HAP-1 (cell line): Measurements from ENCODE around the gene RGS6.

Experiments
- DNase-seq, 2 experiments: peaks; one replicate each; pipeline ENCODE4 v3.0.0-alpha.2; 2016 to 2020; ENCODE audit warnings: low spot score in 2 of 2
- H3K27me3 ChIP-seq: fragments of 250-450 bp; sonication (Bioruptor Pico); 2 replicates; pipeline ENCODE4 v1.5.1; 2020; ENCODE audit warnings: low read depth, mild to moderate bottlenecking, moderate library complexity
- H3K36me3 ChIP-seq: fragments of 250-450 bp; sonication (Bioruptor Pico); replicated peaks from 2 replicates; pipeline ENCODE4 v1.5.1; 2020; ENCODE audit warnings: mild to moderate bottlenecking
- H3K4me1 ChIP-seq: fragments of 250-450 bp; sonication (Bioruptor Pico); 2 replicates; pipeline ENCODE4 v1.5.1; 2020; ENCODE audit warnings: mild to moderate bottlenecking
- H3K4me3 ChIP-seq: fragments of 250-450 bp; sonication (Bioruptor Pico); 2 replicates; pipeline ENCODE4 v1.5.1; 2020; ENCODE audit warnings: mild to moderate bottlenecking, moderate library complexity
- H3K9me3 ChIP-seq: fragments of 250-450 bp; sonication (Bioruptor Pico); 2 replicates; pipeline ENCODE4 v1.5.1; 2020; ENCODE audit warnings: mild to moderate bottlenecking, moderate library complexity
- in situ Hi-C: fragments of 300-500 bp; cut with MboI; formaldehyde crosslinking; loops from 3 replicates; pipeline ENCODE4 v1.14.3; 2020; ENCODE audit warnings: low sequenced_read_pairs, inconsistent platforms, mixed read lengths

RGS6 gene

GRCh38 chr14:72049462-72049861, 117.2 kb downstream of the RGS6 start:
- no peak for DNase-seq
- no peaks in the 10 kb centered on the region for H3K9me3 ChIP-seq
- no peaks in the 10 kb centered on the region for H3K36me3 ChIP-seq
- no peaks in the 10 kb centered on the region for H3K4me1 ChIP-seq
- H3K4me3 ChIP-seq: no peak overlapping the region
- H3K27me3 ChIP-seq: peaks cover 9% of the 10 kb centered on the region; the same call in 1 of the 2 replicates
- in situ Hi-C loops: no loop called here

- Histone ChIP-seq H3K36me3 (no peaks in the 10 kb centered on the region), H3K27me3 (peaks cover 9% of the 10 kb centered on the region; the same call in 1 of the 2 replicates), H3K4me1 (no peaks in the 10 kb centered on the region), H3K4me3 (no peak overlapping the region), H3K9me3 (no peaks in the 10 kb centered on the region)
- no peak for DNase-seq
- in situ Hi-C loops: no loop called here
Observed at GRCh38 chr14:72052356-72052755, 120.1 kb downstream of the RGS6 start.

- Histone ChIP-seq H3K27me3 (peaks cover 8% of the 10 kb centered on the region; the same call in 1 of the 2 replicates), H3K9me3 (no peaks in the 10 kb centered on the region), H3K4me1 (no peaks in the 10 kb centered on the region), H3K4me3 (no peak overlapping the region), H3K36me3 (no peaks in the 10 kb centered on the region)
- no peak for DNase-seq
- in situ Hi-C loops: no loop called here
Observed at GRCh38 chr14:72053651-72054050, 121.4 kb downstream of the RGS6 start.

- H3K27me3 ChIP-seq: peaks cover 8% of the 10 kb centered on the region; the same call in 1 of the 2 replicates
- no peaks in the 10 kb centered on the region for H3K4me1 ChIP-seq
- in situ Hi-C loops: no loop called here
- no peaks in the 10 kb centered on the region for H3K36me3 ChIP-seq
- no peak overlapping the region for H3K4me3 ChIP-seq
- no peaks in the 10 kb centered on the region for H3K9me3 ChIP-seq
- no peak for DNase-seq
Observed at GRCh38 chr14:72054911-72055310, 122.7 kb downstream of the RGS6 start.

- no peaks in the 10 kb centered on the region for H3K36me3 ChIP-seq
- no peaks in the 10 kb centered on the region for H3K9me3 ChIP-seq
- H3K27me3 ChIP-seq: peaks cover 4% of the 10 kb centered on the region; the same call in 1 of the 2 replicates
- DNase-seq: no peak
- no peak overlapping the region for H3K4me3 ChIP-seq
- in situ Hi-C loops: no loop called here
- H3K4me1 ChIP-seq: no peaks in the 10 kb centered on the region
Observed at GRCh38 chr14:72057701-72058285, 125.6 kb downstream of the RGS6 start.

GRCh38 chr14:72060460-72060859, 128.2 kb downstream of the RGS6 start:
- Histone ChIP-seq H3K36me3 (no peaks in the 10 kb centered on the region), H3K27me3 (no peaks in the 10 kb centered on the region), H3K4me3 (no peak overlapping the region), H3K9me3 (no peaks in the 10 kb centered on the region), H3K4me1 (no peaks in the 10 kb centered on the region)
- no peak for DNase-seq
- in situ Hi-C loops: no loop called here

GRCh38 chr14:72060917-72061316, 128.7 kb downstream of the RGS6 start:
- no peaks in the 10 kb centered on the region for H3K4me1 ChIP-seq
- in situ Hi-C loops: no loop called here
- no peaks in the 10 kb centered on the region for H3K36me3 ChIP-seq
- no peaks in the 10 kb centered on the region for H3K27me3 ChIP-seq
- DNase-seq: no peak
- H3K4me3 ChIP-seq: no peak overlapping the region
- H3K9me3 ChIP-seq: no peaks in the 10 kb centered on the region

GRCh38 chr14:72061718-72062117, 129.5 kb downstream of the RGS6 start:
- H3K4me1 ChIP-seq: no peaks in the 10 kb centered on the region
- no peaks in the 10 kb centered on the region for H3K36me3 ChIP-seq
- H3K4me3 ChIP-seq: no peak overlapping the region
- no peaks in the 10 kb centered on the region for H3K9me3 ChIP-seq
- no peak for DNase-seq
- no peaks in the 10 kb centered on the region for H3K27me3 ChIP-seq
- in situ Hi-C loops: no loop called here

- no peaks in the 10 kb centered on the region for H3K9me3 ChIP-seq
- H3K4me1 ChIP-seq: no peaks in the 10 kb centered on the region
- no peaks in the 10 kb centered on the region for H3K27me3 ChIP-seq
- no peak overlapping the region for H3K4me3 ChIP-seq
- H3K36me3 ChIP-seq: no peaks in the 10 kb centered on the region
- in situ Hi-C loops: no loop called here
- no peak for DNase-seq
Observed at GRCh38 chr14:72063761-72064282, 131.6 kb downstream of the RGS6 start.

GRCh38 chr14:72064501-72064900, 132.3 kb downstream of the RGS6 start:
- H3K9me3 ChIP-seq: no peaks in the 10 kb centered on the region
- in situ Hi-C loops: no loop called here
- no peaks in the 10 kb centered on the region for H3K4me1 ChIP-seq
- H3K27me3 ChIP-seq: no peaks in the 10 kb centered on the region
- no peak overlapping the region for H3K4me3 ChIP-seq
- no peaks in the 10 kb centered on the region for H3K36me3 ChIP-seq
- DNase-seq: no peak

- Histone ChIP-seq H3K4me1 (no peaks in the 10 kb centered on the region), H3K9me3 (no peaks in the 10 kb centered on the region), H3K4me3 (no peak overlapping the region), H3K27me3 (no peaks in the 10 kb centered on the region), H3K36me3 (no peaks in the 10 kb centered on the region)
- no peak for DNase-seq
- in situ Hi-C loops: no loop called here
Observed at GRCh38 chr14:72070458-72070857, 138.2 kb downstream of the RGS6 start.

GRCh38 chr14:72075649-72076334, 143.6 kb downstream of the RGS6 start:
- Histone ChIP-seq H3K4me3 (no peak overlapping the region), H3K36me3 (no peaks in the 10 kb centered on the region), H3K4me1 (no peaks in the 10 kb centered on the region), H3K9me3 (no peaks in the 10 kb centered on the region), H3K27me3 (no peaks in the 10 kb centered on the region)
- in situ Hi-C loops: no loop called here
- peak; percentile 8 to 27 for DNase-seq

- Histone ChIP-seq H3K36me3 (no peaks in the 10 kb centered on the region), H3K27me3 (no peaks in the 10 kb centered on the region), H3K9me3 (no peaks in the 10 kb centered on the region), H3K4me3 (no peak overlapping the region), H3K4me1 (no peaks in the 10 kb centered on the region)
- no peak for DNase-seq
- in situ Hi-C loops: no loop called here
Observed at GRCh38 chr14:72081137-72081536, 148.9 kb downstream of the RGS6 start.

- no peak for DNase-seq
- in situ Hi-C loops: no loop called here
- no peaks in the 10 kb centered on the region for H3K27me3 ChIP-seq
Observed at GRCh38 chr14:72084935-72085334, 152.7 kb downstream of the RGS6 start.

More at GRCh38 chr14:72084935-72085334, 152.7 kb downstream of the RGS6 start:
- Histone ChIP-seq H3K36me3 (no peaks in the 10 kb centered on the region), H3K9me3 (no peaks in the 10 kb centered on the region), H3K4me1 (no peaks in the 10 kb centered on the region), H3K4me3 (no peak overlapping the region)
